Mucosa of descending colon (tissue), 3 donors: Measurements from ENCODE around the gene RTN4. TPM values are rescaled to one million over a fixed set of nuclear protein-coding genes. Genes with fewer than 3 reads are reported as not detected.
A peak's percentile ranks its signal among the peaks of the same experiment; 100 is the strongest.

Experiments
- ATAC-seq: fragments of 200-7000 bp; cut with Tn5 transposase; one replicate; pipeline ENCODE4 v1.9.1; 2020; ENCODE audit warnings: mild to moderate bottlenecking, moderate library complexity
- DNase-seq, 3 donors: peaks; one replicate each; pipeline ENCODE4 v3.0.0-alpha.2; 2020
- H3K36me3 ChIP-seq: fragments of 200-600 bp; one replicate; pipeline ENCODE4 v1.8.0; 2021; ENCODE audit warnings: low read depth, mild to moderate bottlenecking
- H3K4me1 ChIP-seq: fragments of 200-600 bp; one replicate; pipeline ENCODE4 v1.8.0; 2021; ENCODE audit warnings: low read depth, mild to moderate bottlenecking
- H3K4me3 ChIP-seq: fragments of 200-600 bp; one replicate; pipeline ENCODE4 v1.8.0; 2021; ENCODE audit warnings: mild to moderate bottlenecking
- H3K9me3 ChIP-seq: fragments of 200-600 bp; one replicate; pipeline ENCODE4 v1.8.0; 2021; ENCODE audit warnings: mild to moderate bottlenecking
- intact Hi-C, 2 donors: fragments of 100-400 bp; cut with DNase I in 1 of 2; cut with micrococcal nuclease in 1 of 2; formaldehyde crosslinking; loops; one replicate each; pipeline versions ENCODE4 v1.11.0 to v1.11.1; 2022; cut with DNase I, micrococcal nuclease
- total RNA-seq, 3 donors: library from RNA; stranded (reverse); fragmentation: NEBNext Ultra II Directional in 2 of 3; extraction: Animal tissue kit (Norgen Biotek cat#: 25700) in 2 of 3; gene quantifications; one replicate each; pipeline versions ENCODE4 v1.2.1 to v1.2.4, GENCODE V29; 2021 to 2023
- TF ChIP-seq, protein P1 (sequence below): fragments of 200-600 bp; IDR thresholded peaks from one replicate; pipeline ENCODE4 v1.8.0; 2022; ENCODE audit warnings: antibody characterized with exemption, mild to moderate bottlenecking
- donor health status: DM: no; HTN: no; CAD: no; lungs with moderate emphysema.
- donor health status: DM: no; HTN: no; CAD: no.
- donor health status: DM: no; HTN: yes; CAD: no.

RTN4 gene
- total RNA-seq, 3 donors from 2014 or later: 219 to 278 (median 224) TPM

GRCh38 chr2:55022476-55022875 is 27.8 kb downstream of the RTN4 start:
- peak; percentile 71 for ATAC-seq
- Histone ChIP-seq H3K36me3 (no peaks in the 10 kb centered on the region), H3K9me3 (no peaks in the 10 kb centered on the region), H3K4me3 (no peak overlapping the region), H3K4me1 (no peaks in the 10 kb centered on the region)
- DNase-seq: no peak
- TF ChIP-seq, protein P1, sequence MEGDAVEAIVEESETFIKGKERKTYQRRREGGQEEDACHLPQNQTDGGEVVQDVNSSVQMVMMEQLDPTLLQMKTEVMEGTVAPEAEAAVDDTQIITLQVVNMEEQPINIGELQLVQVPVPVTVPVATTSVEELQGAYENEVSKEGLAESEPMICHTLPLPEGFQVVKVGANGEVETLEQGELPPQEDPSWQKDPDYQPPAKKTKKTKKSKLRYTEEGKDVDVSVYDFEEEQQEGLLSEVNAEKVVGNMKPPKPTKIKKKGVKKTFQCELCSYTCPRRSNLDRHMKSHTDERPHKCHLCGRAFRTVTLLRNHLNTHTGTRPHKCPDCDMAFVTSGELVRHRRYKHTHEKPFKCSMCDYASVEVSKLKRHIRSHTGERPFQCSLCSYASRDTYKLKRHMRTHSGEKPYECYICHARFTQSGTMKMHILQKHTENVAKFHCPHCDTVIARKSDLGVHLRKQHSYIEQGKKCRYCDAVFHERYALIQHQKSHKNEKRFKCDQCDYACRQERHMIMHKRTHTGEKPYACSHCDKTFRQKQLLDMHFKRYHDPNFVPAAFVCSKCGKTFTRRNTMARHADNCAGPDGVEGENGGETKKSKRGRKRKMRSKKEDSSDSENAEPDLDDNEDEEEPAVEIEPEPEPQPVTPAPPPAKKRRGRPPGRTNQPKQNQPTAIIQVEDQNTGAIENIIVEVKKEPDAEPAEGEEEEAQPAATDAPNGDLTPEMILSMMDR: no peak
- intact Hi-C loops: no loop called here

GRCh38 chr2:55019526-55020258 is 30.6 kb downstream of the RTN4 start:
- no peak for ATAC-seq
- Histone ChIP-seq H3K4me1 (peaks cover 3% of the 10 kb centered on the region), H3K9me3 (no peaks in the 10 kb centered on the region), H3K4me3 (no peak overlapping the region), H3K36me3 (no peaks in the 10 kb centered on the region)
- TF ChIP-seq, protein P1: no peak
- intact Hi-C loops: loop anchor here (5.0 to 10.0 kb wide), 2 partner anchors 145 to 148 kb away; no protein-coding TSS in a partner anchor
- DNase-seq: no peak

- DNase-seq (no peak), ATAC-seq (no peak)
- Histone ChIP-seq H3K36me3 (no peaks in the 10 kb centered on the region), H3K4me3 (no peak overlapping the region), H3K9me3 (no peaks in the 10 kb centered on the region), H3K4me1 (peaks cover 12% of the 10 kb centered on the region)
- intact Hi-C loops: loop anchor here (5.0 to 10.0 kb wide), 2 partner anchors 146 to 149 kb away; no protein-coding TSS in a partner anchor
- TF ChIP-seq, protein P1: no peak
Observed at GRCh38 chr2:55018619-55019018, 31.6 kb downstream of the RTN4 start.

DNA sequence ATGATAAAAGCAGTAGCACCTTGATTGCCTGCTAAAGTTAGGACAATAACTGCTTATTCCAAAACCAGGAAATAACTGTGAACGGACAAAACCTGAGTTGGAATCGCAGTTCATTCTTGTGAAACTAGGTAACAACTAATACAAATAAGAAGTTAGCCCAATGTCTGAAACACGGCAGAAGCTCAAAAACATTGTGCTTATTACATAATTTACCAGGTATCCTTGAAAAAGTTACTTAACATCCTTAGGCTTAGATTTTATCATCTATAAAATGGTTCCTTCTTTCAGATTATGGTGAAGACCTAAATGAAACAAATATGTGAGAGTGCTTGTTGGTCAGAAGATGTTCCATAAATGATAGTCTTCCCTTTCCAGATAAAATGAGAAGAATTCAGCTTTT is 32.4 kb downstream of the RTN4 start:
- TF ChIP-seq, protein P1: no peak
- H3K9me3 ChIP-seq: no peaks in the 10 kb centered on the region
- no peak for DNase-seq
- ATAC-seq: no peak
- intact Hi-C loops: loop anchor here (5.0 to 10.0 kb wide), 2 partner anchors 147 to 149 kb away; no protein-coding TSS in a partner anchor
- H3K4me1 ChIP-seq: peaks cover 17% of the 10 kb centered on the region
- H3K4me3 ChIP-seq: no peak overlapping the region
- no peaks in the 10 kb centered on the region for H3K36me3 ChIP-seq

- intact Hi-C loops: loop anchor here (5.0 to 10.0 kb wide), 2 partner anchors 147 to 150 kb away; no protein-coding TSS in a partner anchor
- DNase-seq: no peak
- TF ChIP-seq, protein P1: no peak
- Histone ChIP-seq H3K4me3 (no peak overlapping the region), H3K9me3 (no peaks in the 10 kb centered on the region), H3K36me3 (no peaks in the 10 kb centered on the region), H3K4me1 (peaks cover 21% of the 10 kb centered on the region)
- ATAC-seq: no peak
Observed at GRCh38 chr2:55017428-55017827, 32.8 kb downstream of the RTN4 start.
